Activated CD4-positive, alpha-beta T cell treated with anti-CD3 and anti-CD28 coated beads, Interleukin-10, Interleukin-2, amounts not matched to agents 100 ng/mL and 50 ng/mL, durations not matched to agents 16 hours and 8 hours (primary cell): ENCODE data around the gene MAPK4.
"Not testable (repeated sequence)": the region's sequence is repeated elsewhere in the genome, so short reads cannot be mapped to it uniquely, and the experiment has no call there.

ENCODE experiments used
- DNase-seq: peaks from one replicate; pipeline ENCODE4 v3.0.0-alpha.2; 2020

MAPK4 gene

GRCh38 chr18:50775207-50775606 lies 215.3 kb downstream of the MAPK4 start:
- no peak for DNase-seq

DNA sequence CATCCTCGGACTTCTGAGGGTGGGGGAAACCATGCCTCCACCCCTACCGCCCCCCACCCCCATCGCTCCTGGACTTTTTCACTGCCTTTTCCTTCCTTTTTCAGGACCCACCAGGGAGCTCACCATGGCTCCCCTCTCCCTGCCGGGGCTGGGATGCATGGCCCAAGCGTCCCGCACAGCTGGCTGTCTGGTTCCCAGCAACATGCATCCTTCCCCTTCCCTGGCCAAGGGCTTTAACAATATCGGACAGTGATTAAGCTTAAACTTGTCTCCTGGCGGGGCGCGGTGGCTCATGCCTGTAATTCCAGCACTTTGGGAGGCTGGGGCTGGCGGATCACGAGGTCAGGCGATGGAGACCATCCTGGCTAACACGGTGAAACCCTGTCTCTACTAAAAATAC lies 215.8 kb downstream of the MAPK4 start:
- DNase-seq, result no peak

DNA sequence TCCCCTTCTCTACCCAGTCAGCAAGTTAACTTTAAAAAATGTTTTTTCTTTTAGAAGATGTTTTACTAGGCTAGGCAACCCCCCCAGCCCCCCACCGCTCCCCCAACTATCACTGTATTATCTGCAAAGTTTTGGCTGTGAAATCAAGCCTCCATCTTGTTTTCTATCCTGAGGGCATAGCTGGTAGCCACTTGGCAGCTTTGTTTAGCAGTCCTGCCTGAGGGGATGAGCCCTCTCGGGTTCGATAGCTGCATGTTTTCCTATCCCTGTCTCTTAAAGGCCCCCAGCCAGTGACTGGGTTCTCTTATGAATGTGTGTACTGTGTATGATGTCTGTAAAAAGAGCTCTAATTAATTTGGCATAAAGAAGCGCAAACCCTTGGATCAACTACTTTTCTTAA lies 216.5 kb downstream of the MAPK4 start:
- DNase-seq, result no peak

GRCh38 chr18:50779021-50779420 lies 219.1 kb downstream of the MAPK4 start:
- not testable (repeated sequence) for DNase-seq
